ENCODE measurements around the gene ACOT7.
"Not testable (repeated sequence)": the region's sequence is repeated elsewhere in the genome, so short reads cannot be mapped to it uniquely, and the experiment has no call there.

Gene ACOT7

GRCh38 chr1:6395781-6396244 is 2.2 kb upstream of the ACOT7 start:
- not testable (repeated sequence) for DNase-seq

GRCh38 chr1:6395130-6395529 is 1.6 kb upstream of the ACOT7 start:
- DNase-seq, result not testable (repeated sequence)

- no peak for DNase-seq
Observed at GRCh38 chr1:6392809-6393399, 663 bp downstream of the ACOT7 start.

GRCh38 chr1:6391951-6392808 is 1.4 kb downstream of the ACOT7 start:
- no peak for DNase-seq

- DNase-seq, result no peak
Observed at GRCh38 chr1:6389971-6390370, 3.6 kb downstream of the ACOT7 start.

- peak; percentile 86 for DNase-seq
Observed at GRCh38 chr1:6386371-6386949, 7.1 kb downstream of the ACOT7 start.

DNA sequence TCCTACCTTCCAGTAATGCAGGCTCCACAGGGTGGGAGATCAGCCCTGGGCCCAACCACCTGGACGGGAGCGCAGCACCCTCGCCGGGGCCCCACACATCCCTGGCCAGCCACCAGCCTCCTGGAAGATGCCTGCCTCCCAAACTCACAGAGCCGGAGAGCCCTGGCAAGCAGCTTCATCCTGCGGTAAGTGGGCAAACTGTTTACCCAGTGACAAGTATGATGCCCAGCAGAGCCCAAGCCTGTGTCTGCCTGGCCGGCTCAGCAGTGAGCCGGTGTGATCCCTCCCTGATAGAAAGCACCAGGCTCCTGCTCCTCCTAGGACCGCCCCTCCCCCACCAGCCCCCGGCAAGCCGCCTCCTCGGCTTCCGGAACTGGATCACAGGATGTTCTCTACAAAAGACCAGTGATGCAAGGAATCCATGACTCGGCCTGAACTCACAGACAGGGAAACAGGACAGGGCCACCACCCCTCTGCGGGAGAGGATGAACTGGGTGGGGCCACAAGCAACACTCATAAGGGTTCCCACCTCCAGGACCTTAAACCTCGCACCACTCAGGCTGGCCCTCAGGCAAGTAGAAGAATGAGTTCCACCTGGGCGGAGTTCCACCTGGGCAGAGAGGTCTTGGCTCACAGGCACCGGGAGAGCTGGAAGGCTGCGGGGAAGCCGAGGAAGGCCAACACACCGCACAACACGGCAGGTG is 7.9 kb downstream of the ACOT7 start:
- DNase-seq, result peak; percentile 73

DNA sequence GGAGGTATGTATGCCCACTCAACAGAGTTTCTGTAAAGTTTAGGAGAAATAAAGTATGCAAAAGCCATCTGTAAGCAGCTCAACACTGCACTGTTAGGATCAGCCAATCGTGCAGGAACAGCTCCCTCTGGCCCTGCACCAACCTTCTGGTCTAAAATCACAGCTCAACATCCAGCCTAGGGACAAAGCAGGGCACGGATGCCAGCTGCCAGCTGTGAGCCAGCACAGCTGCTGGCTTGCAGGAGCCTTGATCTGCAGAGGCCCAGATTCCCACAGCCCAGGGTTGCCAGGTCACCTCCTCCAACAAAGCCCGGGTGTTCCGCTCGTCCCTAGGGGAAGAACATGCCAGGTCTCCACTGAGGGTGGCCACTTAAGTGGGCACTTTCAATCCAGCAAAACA is 8.6 kb downstream of the ACOT7 start:
- no peak for DNase-seq

- DNase-seq, result no peak
Observed at GRCh38 chr1:6384135-6384534, 9.4 kb downstream of the ACOT7 start.

DNA sequence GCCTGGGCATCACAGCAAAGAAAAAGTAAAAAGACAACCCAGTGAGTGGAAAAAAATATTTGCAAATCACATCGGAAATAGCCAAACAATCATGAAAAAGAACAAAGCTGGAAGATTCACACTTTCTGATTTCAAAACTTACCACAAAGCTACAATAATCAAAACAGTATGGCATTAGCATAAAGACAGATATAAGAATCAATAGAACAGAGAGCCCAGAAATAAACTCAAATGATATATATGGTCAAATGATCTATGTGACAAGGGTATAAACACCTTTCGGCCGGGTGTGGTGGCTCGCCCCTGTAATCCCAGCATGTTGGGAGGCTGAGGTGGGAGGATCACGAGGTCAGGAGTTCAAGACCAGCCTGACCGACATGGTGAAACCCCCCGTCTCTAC is 13.5 kb downstream of the ACOT7 start:
- no peak for DNase-seq

- no peak for DNase-seq
Observed at GRCh38 chr1:6378096-6378746, 15.3 kb downstream of the ACOT7 start.

GRCh38 chr1:6373961-6374720 is 19.4 kb downstream of the ACOT7 start:
- no peak for DNase-seq

DNA sequence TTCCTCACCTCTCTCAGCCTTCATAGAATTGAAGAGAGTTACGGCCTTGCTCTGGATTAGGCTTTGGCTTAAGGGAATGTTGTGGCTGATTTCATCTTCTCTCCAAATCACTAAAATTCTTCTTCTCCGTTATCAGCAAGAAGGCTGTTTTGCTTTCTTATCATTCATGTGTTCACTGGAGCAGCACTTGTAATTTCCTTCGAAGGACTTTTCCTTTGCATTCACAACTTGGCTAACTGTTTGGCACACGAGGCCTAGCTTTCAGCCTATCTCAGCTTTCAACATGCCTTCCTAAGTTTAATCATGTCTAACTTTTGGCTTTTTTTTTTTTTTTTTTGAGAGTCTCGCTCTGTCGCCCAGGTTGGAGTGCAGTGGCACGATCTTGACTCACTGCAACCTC is 21.3 kb downstream of the ACOT7 start:
- DNase-seq, result peak; percentile 50

DNA sequence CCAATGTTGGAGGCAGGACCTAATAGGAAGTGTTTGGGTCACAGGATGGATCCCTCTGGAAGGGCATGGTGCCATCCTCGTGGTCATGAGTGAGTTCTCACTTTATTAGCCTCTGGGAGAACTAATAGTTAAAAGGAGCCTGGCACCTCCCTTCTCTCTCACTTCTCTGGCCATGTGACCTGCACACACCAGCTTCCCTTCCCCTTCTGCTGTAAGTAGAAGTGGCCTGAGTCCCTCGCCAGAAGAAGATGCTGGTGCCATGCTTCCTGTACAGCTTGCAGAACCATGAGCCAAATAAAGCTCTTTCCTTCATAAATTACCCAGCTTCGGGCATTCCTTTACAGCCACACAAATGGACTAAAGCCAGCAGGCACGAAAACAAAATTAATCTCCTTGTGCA is 23.6 kb downstream of the ACOT7 start:
- DNase-seq, result no peak

DNA sequence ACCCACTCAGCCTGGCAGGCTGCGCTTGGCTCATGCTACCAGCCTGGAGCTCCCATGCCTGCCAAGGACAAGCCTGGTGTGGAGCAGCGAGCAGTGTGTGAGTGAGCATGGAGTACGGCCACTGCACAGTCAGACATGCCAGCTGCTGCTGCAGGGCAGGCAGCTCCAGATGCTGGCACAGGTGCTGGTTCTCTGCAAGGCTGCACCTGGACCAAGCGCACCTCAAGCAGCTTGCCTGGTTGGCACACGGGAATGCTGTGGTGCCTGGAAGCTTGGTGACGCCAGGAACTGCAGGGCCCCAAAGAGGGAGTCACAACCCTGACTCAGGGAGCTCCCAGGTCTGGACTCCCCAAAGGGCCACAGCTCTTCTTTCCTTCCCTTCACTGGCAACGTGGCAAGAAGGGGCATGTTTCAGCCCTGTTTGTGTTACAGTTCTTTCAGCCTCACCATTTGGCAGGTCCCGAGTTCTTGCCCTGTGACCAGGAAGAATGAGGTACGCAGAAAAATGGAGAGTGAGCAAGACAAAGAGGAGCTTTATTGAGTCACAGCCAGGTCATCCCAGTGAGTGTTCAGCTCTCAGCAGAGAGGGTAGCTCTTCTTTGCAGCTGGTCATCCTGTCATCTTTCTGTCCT is 26.1 kb downstream of the ACOT7 start:
- DNase-seq, result no peak

DNA sequence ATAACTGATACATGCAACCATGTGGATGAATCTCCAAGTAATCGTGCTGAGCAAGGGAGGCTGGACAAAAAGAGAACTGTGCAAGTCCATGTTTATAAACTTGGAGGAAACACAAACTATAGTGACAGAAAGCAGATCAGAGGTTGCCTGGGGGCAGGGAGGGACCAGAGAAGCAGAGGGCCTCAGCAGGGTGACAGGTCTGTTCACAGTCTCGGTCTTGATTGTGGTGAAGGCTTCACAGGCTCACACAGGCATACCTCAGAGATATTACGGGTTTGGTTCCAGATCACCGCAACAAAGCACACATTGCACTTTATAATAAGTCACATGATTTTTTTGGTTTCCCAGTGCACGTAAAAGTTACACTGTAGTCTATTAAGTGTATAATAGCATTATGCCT is 28.5 kb downstream of the ACOT7 start:
- no peak for DNase-seq

DNA sequence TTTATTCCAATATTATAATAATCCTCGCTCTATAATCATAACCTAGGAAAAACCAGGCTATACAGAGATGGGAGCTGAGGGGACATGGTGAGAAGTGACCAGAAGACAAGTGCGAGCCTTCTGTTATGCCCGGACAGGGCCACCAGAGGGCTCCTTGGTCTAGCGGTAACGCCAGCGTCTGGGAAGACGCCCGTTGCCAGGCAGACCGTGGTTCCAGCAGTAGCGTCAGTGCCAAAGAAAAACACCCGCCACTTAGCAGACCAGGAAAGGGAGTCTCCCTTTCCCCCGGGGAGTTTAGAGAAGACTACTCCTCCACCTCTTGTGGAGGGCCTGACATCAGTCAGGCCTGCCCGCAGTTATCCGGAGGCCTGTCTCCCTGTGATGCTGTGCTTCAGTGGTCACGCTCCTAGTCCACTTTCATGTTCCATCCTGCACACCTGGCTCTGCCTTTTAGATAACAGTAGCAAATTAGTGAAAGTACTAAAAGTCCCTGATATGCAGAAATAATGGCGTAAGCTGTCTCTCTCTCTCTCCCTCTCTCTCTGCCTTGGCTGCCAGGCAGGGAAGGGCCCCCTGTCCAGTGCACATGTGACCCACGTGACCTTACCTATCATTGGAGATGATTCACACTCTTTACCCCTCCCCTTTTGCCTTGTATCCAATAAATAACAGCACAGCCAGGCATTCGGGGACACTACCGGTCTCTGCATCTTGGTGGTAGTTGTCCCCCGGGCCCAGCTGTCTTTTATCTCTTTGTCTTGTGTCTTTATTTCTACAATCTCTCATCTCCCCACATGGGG is 30.3 kb downstream of the ACOT7 start:
- DNase-seq, result peak; percentile 91

DNA sequence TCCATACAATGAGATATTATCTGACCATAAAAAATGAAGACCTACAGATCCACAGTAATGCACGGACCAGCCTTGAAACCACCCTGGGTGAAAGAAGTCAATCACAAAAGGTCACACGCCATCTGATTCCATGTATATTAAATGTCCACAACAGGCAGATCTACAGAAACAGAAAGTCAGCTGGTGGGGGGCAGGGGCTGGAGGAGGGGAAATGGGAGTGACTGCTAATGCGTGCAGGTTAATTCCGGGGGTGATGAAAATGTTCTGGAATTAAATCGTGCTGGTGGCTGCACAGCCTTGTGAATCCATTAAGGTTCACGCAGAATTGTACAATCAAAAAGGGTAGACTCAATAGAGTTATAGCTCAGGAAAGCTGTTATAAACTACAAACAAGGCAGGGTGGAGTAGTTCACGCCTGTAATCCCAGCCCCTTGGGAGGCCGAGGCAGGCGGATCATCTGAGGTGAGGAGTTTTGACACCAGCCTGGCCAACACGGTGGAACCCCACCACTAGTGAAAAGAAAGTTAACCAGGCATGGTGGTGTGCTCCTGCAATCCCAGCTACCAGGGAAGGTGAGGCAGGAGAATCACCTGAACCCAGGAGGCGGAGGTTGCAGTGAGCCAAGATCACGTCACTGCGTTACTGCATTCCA is 32.3 kb downstream of the ACOT7 start:
- DNase-seq, result no peak

- no peak for DNase-seq
Observed at GRCh38 chr1:6360517-6361070, 33.0 kb downstream of the ACOT7 start.

- no peak for DNase-seq
Observed at GRCh38 chr1:6360117-6360496, 33.5 kb downstream of the ACOT7 start.
